MM.1S (cell line): ENCODE measurements around the gene CFAP61.

Experiments
- DNase-seq: peaks from one replicate; pipeline ENCODE4 v3.0.0-alpha.2; 2015
- H2AFZ ChIP-seq: fragments of 300-600 bp; sonication (generic); 2 replicates; pipeline ENCODE4 v1.6.0; 2016; ENCODE audit warnings: antibody characterized with exemption, low read length
- H3F3A ChIP-seq: fragments of 300-600 bp; sonication (generic); 2 replicates; pipeline ENCODE4 v1.6.1; 2016; ENCODE audit warnings: mild to moderate bottlenecking, antibody characterized with exemption, low read length, moderate library complexity, mixed read lengths; ENCODE audit not compliant: insufficient read depth
- H3K27ac ChIP-seq: fragments of 300-600 bp; sonication (generic); 2 replicates; pipeline ENCODE4 v1.5.1; 2016; ENCODE audit warnings: mild to moderate bottlenecking, low read length
- H3K27me3 ChIP-seq: fragments of 300-600 bp; sonication (generic); replicated peaks from 2 replicates; pipeline ENCODE4 v1.6.0; 2016; ENCODE audit warnings: low read length; ENCODE audit not compliant: insufficient read depth
- H3K36me3 ChIP-seq: fragments of 300-600 bp; sonication (generic); replicated peaks from 2 replicates; pipeline ENCODE4 v1.6.1; 2016; ENCODE audit warnings: mild to moderate bottlenecking, low read length, mixed read lengths; ENCODE audit not compliant: insufficient read depth
- H3K4me1 ChIP-seq: fragments of 300-600 bp; sonication (generic); 2 replicates; pipeline ENCODE4 v1.6.1; 2016; ENCODE audit warnings: low read length, mixed read lengths
- H3K4me2 ChIP-seq: fragments of 300-600 bp; sonication (generic); 2 replicates; pipeline ENCODE4 v1.6.0; 2016; ENCODE audit warnings: low read depth, low read length
- H3K4me3 ChIP-seq: fragments of 300-600 bp; sonication (generic); 2 replicates; pipeline ENCODE4 v1.5.1; 2016; ENCODE audit warnings: low read length, mixed read lengths
- H3K79me2 ChIP-seq: fragments of 300-600 bp; sonication (generic); 2 replicates; pipeline ENCODE4 v1.6.1; 2016; ENCODE audit warnings: mixed run types, low read length, mixed read lengths
- H3K9ac ChIP-seq: fragments of 300-600 bp; sonication (generic); 2 replicates; pipeline ENCODE4 v1.6.1; 2016; ENCODE audit warnings: low read length, mixed read lengths
- H3K9me2 ChIP-seq: fragments of 300-600 bp; sonication (generic); replicated peaks from 2 replicates; pipeline ENCODE4 v1.6.1; 2016; ENCODE audit warnings: mild to moderate bottlenecking, low read length, mixed read lengths; ENCODE audit not compliant: insufficient read depth
- H3K9me3 ChIP-seq: fragments of 300-600 bp; sonication (generic); replicated peaks from 2 replicates; pipeline ENCODE4 v1.6.1; 2016; ENCODE audit warnings: mild to moderate bottlenecking, low read length, mixed read lengths; ENCODE audit not compliant: insufficient read depth
- H4K20me1 ChIP-seq: fragments of 300-600 bp; sonication (generic); 2 replicates; pipeline ENCODE4 v1.6.1; 2016; ENCODE audit warnings: mild to moderate bottlenecking, low read length, moderate library complexity, mixed read lengths; ENCODE audit not compliant: insufficient read depth
- EZH2 ChIP-seq: fragments of 300-600 bp; sonication (generic); optimal IDR thresholded peaks from 2 replicates; pipeline ENCODE3; 2017; ENCODE audit warnings: low read depth, mild to moderate bottlenecking, antibody characterized with exemption, low read length, mixed read lengths
- EZH2phosphoT487 ChIP-seq: fragments of 300-600 bp; sonication (generic); IDR thresholded peaks from 2 replicates; pipeline ENCODE4 v1.6.1; 2018; ENCODE audit warnings: antibody characterized with exemption, low read length
- TF ChIP-seq, protein P1 (sequence below): fragments of 300-600 bp; sonication (generic); IDR thresholded peaks from 2 replicates; pipeline ENCODE4 v1.5.1; 2016; ENCODE audit warnings: antibody characterized with exemption, low read length, mixed read lengths

CFAP61 gene

DNA sequence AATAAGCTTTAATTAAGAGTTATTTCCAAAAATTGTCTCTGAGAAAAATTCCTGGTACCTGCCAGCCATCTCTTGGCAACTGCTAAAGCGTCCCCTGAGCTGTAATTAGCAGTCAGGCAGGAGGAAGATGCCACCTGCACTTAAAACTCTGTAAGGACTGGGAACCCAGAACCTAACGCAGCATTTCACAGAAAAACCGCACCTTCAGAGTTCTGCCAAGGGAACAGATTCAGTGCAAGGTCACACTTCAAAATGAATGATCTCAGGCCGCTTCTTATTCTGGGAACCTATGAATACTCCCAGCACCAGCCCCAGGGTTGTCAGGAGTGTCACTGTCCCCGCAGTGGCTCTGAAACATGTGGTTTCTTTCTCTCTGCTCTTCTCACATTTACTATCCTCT, 352.3 kb downstream of the CFAP61 start:
- H3K9me3 ChIP-seq, result no peaks in the 10 kb centered on the region
- no peak overlapping the region for H3K9ac ChIP-seq
- no peak overlapping the region for H3K4me2 ChIP-seq
- no peak overlapping the region for H3K27ac ChIP-seq
- H3F3A ChIP-seq, result no peaks in the 10 kb centered on the region
- H3K27me3 ChIP-seq, result no peaks in the 10 kb centered on the region
- no peaks in the 10 kb centered on the region for H3K36me3 ChIP-seq
- TF ChIP-seq EZH2 (no peak), EZH2phosphoT487 (no peak)
- TF ChIP-seq, protein P1, sequence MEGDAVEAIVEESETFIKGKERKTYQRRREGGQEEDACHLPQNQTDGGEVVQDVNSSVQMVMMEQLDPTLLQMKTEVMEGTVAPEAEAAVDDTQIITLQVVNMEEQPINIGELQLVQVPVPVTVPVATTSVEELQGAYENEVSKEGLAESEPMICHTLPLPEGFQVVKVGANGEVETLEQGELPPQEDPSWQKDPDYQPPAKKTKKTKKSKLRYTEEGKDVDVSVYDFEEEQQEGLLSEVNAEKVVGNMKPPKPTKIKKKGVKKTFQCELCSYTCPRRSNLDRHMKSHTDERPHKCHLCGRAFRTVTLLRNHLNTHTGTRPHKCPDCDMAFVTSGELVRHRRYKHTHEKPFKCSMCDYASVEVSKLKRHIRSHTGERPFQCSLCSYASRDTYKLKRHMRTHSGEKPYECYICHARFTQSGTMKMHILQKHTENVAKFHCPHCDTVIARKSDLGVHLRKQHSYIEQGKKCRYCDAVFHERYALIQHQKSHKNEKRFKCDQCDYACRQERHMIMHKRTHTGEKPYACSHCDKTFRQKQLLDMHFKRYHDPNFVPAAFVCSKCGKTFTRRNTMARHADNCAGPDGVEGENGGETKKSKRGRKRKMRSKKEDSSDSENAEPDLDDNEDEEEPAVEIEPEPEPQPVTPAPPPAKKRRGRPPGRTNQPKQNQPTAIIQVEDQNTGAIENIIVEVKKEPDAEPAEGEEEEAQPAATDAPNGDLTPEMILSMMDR, result no peak
- no peaks in the 10 kb centered on the region for H3K4me1 ChIP-seq
- H4K20me1 ChIP-seq, result no peaks in the 10 kb centered on the region
- no peaks in the 10 kb centered on the region for H3K9me2 ChIP-seq
- no peak overlapping the region for H3K4me3 ChIP-seq
- no peaks in the 10 kb centered on the region for H3K79me2 ChIP-seq
- H2AFZ ChIP-seq, result no peak overlapping the region
- DNase-seq, result no peak

GRCh38 chr20:20405623-20406022, 353.3 kb downstream of the CFAP61 start:
- Histone ChIP-seq H3K9me2 (no peaks in the 10 kb centered on the region), H3K27me3 (no peaks in the 10 kb centered on the region), H3K27ac (no peak overlapping the region), H2AFZ (no peak overlapping the region), H3K79me2 (no peaks in the 10 kb centered on the region), H3F3A (no peaks in the 10 kb centered on the region), H4K20me1 (no peaks in the 10 kb centered on the region), H3K36me3 (no peaks in the 10 kb centered on the region), H3K9me3 (no peaks in the 10 kb centered on the region), H3K4me3 (no peak overlapping the region), H3K4me1 (no peaks in the 10 kb centered on the region), H3K4me2 (no peak overlapping the region), H3K9ac (no peak overlapping the region)
- TF ChIP-seq EZH2 (no peak), EZH2phosphoT487 (no peak)
- TF ChIP-seq, protein P1, result no peak
- DNase-seq, result no peak

GRCh38 chr20:20406306-20406705, 354.0 kb downstream of the CFAP61 start:
- Histone ChIP-seq H3K27me3 (no peaks in the 10 kb centered on the region), H3F3A (no peaks in the 10 kb centered on the region), H3K4me3 (no peak overlapping the region), H3K79me2 (no peaks in the 10 kb centered on the region), H3K36me3 (no peaks in the 10 kb centered on the region), H3K9me3 (no peaks in the 10 kb centered on the region), H3K27ac (no peak overlapping the region), H3K4me1 (no peaks in the 10 kb centered on the region), H2AFZ (no peak overlapping the region), H3K4me2 (no peak overlapping the region), H3K9me2 (no peaks in the 10 kb centered on the region), H3K9ac (no peak overlapping the region), H4K20me1 (no peaks in the 10 kb centered on the region)
- no peak for DNase-seq
- TF ChIP-seq EZH2 (no peak), EZH2phosphoT487 (no peak)
- TF ChIP-seq, protein P1, result no peak
